HepG2 (cell line): ENCODE measurements around the gene UAP1L1.

Experiments used
- CAMTA2 ChIP-seq: sonication (generic); formaldehyde crosslinking; IDR thresholded peaks from 2 replicates; pipeline ENCODE4 v1.4.0; 2020; ENCODE audit warnings: mild to moderate bottlenecking, missing genetic modification reagents, borderline replicate concordance
- CTCF ChIP-seq: sonication (generic); formaldehyde crosslinking; IDR thresholded peaks from 2 replicates; pipeline ENCODE4 v1.5.0; 2020; ENCODE audit warnings: mild to moderate bottlenecking, missing genetic modification reagents, moderate library complexity
- FOXA1 ChIP-seq, 2 experiments: fragments of 450-650 bp in 1 of 2; sonication (generic) in 1 of 2; formaldehyde crosslinking in 1 of 2; IDR thresholded peaks; 2 replicates each; pipeline versions ENCODE4 v1.4.0 to v1.6.1; 2016 to 2020; ENCODE audit warnings: missing genetic modification reagents in 1 of 2
- JARID2 ChIP-seq: sonication (generic); formaldehyde crosslinking; IDR thresholded peaks from 2 replicates; pipeline ENCODE4 v1.8.1; 2023; ENCODE audit warnings: missing genetic modification reagents, inconsistent platforms; ENCODE audit not compliant: insufficient replicate concordance
- KDM1A ChIP-seq: IDR thresholded peaks from 2 replicates; pipeline ENCODE4 v1.6.1; 2016; ENCODE audit warnings: missing compliant biosample characterization
- NFKB2 ChIP-seq: sonication (generic); formaldehyde crosslinking; IDR thresholded peaks from 2 replicates; pipeline ENCODE4 v1.4.0; 2020; ENCODE audit warnings: missing genetic modification reagents, borderline replicate concordance
- NR1H2 ChIP-seq: sonication (generic); formaldehyde crosslinking; IDR thresholded peaks from 2 replicates; pipeline ENCODE4 v1.8.1; 2022; ENCODE audit warnings: low read depth, missing genetic modification reagents, borderline replicate concordance
- POLR2A ChIP-seq, 2 experiments: IDR thresholded peaks; 2 replicates each; pipeline ENCODE4 v1.6.1; 2011; ENCODE audit warnings: low read depth in 2 of 2, low read length in 2 of 2, mild to moderate bottlenecking in 1 of 2, moderate library complexity in 1 of 2; ENCODE audit not compliant: insufficient read depth in 1 of 2
- SETDB1 ChIP-seq: sonication (generic); formaldehyde crosslinking; IDR thresholded peaks from 2 replicates; pipeline ENCODE4 v1.5.1; 2020; ENCODE audit warnings: missing genetic modification reagents, mild to moderate bottlenecking, borderline replicate concordance
- SMARCE1 ChIP-seq: fragments of 450-650 bp; IDR thresholded peaks from 2 replicates; pipeline ENCODE4 v1.6.1; 2017; ENCODE audit warnings: borderline replicate concordance
- SMC3 ChIP-seq: IDR thresholded peaks from 2 replicates; pipeline ENCODE4 v1.6.1; 2011; ENCODE audit warnings: low read length, improper control_type of control experiment
- ZNF550 ChIP-seq: sonication (generic); formaldehyde crosslinking; IDR thresholded peaks from 2 replicates; pipeline ENCODE4 v1.4.0; 2020; ENCODE audit warnings: mild to moderate bottlenecking, missing genetic modification reagents, borderline replicate concordance
- ZNF569 ChIP-seq: sonication (generic); formaldehyde crosslinking; IDR thresholded peaks from 2 replicates; pipeline ENCODE4 v1.5.0; 2020; ENCODE audit warnings: mild to moderate bottlenecking, missing genetic modification reagents, moderate library complexity, borderline replicate concordance

- TF ChIP-seq CTCF (CRISPR knock-in tag) (no peak), SETDB1 (no peak), ZNF550 (no peak), POLR2A (IDR thresholded peaks at IDR 0.05; ENCODE audit: insufficient read depth in 1 of 2, low read depth in 2 of 2, low read length in 2 of 2) (no peak), JARID2 (CRISPR knock-in tag) (no peak), ZNF569 (no peak), SMC3 (no peak), FOXA1 (IDR thresholded peaks at IDR 0.05) (no peak), FOXA1 (CRISPR knock-in tag; IDR thresholded peaks at IDR 0.05) (no peak), KDM1A (CRISPR knock-in tag) (no peak), SMARCE1 (no peak), NR1H2 (no peak), CAMTA2 (CRISPR knock-in tag) (no peak), NFKB2 (no peak)
These were observed 31.8 kb upstream of the UAP1L1 start for GRCh38 chr9:137045294-137046087.
